ENCODE data around the gene SHC2.

DNA sequence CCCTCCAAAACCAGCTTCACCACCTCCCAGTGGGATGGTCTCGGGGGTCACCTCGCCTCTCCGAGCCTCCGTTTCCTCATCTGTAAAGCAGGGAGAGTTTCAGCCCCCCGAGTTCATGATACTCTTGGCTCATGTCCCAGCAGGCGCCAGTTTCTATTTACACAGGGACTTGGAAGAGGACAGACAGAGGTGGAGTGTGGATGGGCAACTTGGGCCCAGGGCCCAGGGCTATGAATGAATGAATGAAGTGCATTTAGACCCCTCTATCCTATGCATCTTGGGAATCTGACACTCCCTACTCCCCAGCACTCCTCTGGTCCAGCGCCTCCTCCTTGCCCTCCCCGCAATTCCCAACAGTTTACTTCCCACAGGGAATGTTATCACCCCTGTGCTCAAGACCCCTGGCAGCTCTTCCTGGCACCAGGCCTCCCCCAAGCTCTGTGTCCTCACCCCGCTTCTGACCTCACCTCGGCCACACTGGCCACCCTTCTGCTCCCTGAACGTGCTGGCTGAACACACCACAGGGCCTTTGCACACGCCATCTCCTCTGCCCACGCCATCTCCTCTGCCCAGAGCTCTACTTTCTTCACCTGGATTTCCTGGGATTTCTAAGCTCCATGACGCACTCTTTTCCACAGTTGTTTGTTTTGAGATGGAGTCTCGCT, 46.9 kb downstream of the SHC2 start:
- TF ChIP-seq, protein P1, sequence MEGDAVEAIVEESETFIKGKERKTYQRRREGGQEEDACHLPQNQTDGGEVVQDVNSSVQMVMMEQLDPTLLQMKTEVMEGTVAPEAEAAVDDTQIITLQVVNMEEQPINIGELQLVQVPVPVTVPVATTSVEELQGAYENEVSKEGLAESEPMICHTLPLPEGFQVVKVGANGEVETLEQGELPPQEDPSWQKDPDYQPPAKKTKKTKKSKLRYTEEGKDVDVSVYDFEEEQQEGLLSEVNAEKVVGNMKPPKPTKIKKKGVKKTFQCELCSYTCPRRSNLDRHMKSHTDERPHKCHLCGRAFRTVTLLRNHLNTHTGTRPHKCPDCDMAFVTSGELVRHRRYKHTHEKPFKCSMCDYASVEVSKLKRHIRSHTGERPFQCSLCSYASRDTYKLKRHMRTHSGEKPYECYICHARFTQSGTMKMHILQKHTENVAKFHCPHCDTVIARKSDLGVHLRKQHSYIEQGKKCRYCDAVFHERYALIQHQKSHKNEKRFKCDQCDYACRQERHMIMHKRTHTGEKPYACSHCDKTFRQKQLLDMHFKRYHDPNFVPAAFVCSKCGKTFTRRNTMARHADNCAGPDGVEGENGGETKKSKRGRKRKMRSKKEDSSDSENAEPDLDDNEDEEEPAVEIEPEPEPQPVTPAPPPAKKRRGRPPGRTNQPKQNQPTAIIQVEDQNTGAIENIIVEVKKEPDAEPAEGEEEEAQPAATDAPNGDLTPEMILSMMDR (IDR thresholded peaks at IDR 0.05), result no peak
- no peak for TF ChIP-seq EP300 (IDR thresholded peaks at IDR 0.05)

Measured in stomach (tissue), 4 donors.